Cerebellar nuclear complex (tissue), 1 donor: ENCODE results near the gene ALDH3B1.
"Not testable (repeated sequence)": the region's sequence is repeated elsewhere in the genome, so short reads cannot be mapped to it uniquely, and the experiment has no call there.

ENCODE experiments used
- DNase-seq, 2 experiments: peaks; one replicate each; lab custom pipeline; 2025; lab: John Stamatoyannopoulos, UW

The ALDH3B1 gene

GRCh38 chr11:68010090-68011041 is at the start of gene ALDH3B1:
ALDH3B1 (plus strand) TSS chr11:68010327; CDS start chr11:68015298, 4,971 bp downstream.
- no peak for DNase-seq

GRCh38 chr11:67963217-67963616 is 46.9 kb upstream of the ALDH3B1 start:
- DNase-seq: not testable (repeated sequence)

- not testable (repeated sequence) for DNase-seq
Observed at GRCh38 chr11:67963879-67964278, 46.2 kb upstream of the ALDH3B1 start.

- not testable (repeated sequence) for DNase-seq
Observed at GRCh38 chr11:67964746-67965145, 45.4 kb upstream of the ALDH3B1 start.

GRCh38 chr11:67965830-67966348 is 44.2 kb upstream of the ALDH3B1 start:
- not testable (repeated sequence) for DNase-seq

- not testable (repeated sequence) for DNase-seq
Observed at GRCh38 chr11:67974746-67975145, 35.4 kb upstream of the ALDH3B1 start.

- DNase-seq: not testable (repeated sequence)
Observed at GRCh38 chr11:67978766-67979418, 31.2 kb upstream of the ALDH3B1 start.

- DNase-seq: not testable (repeated sequence)
Observed at GRCh38 chr11:67981226-67981625, 28.9 kb upstream of the ALDH3B1 start.

- not testable (repeated sequence) for DNase-seq
Observed at GRCh38 chr11:67982255-67982857, 27.8 kb upstream of the ALDH3B1 start.

- DNase-seq: no peak
Observed at GRCh38 chr11:67983951-67984350, 26.2 kb upstream of the ALDH3B1 start.

- not testable (repeated sequence) for DNase-seq
Observed at GRCh38 chr11:67985302-67985701, 24.8 kb upstream of the ALDH3B1 start.

GRCh38 chr11:67990546-67991346 is 19.4 kb upstream of the ALDH3B1 start:
- DNase-seq: not testable (repeated sequence)

GRCh38 chr11:67991347-67992121 is 18.6 kb upstream of the ALDH3B1 start:
- DNase-seq: not testable (repeated sequence)

- DNase-seq: not testable (repeated sequence)
Observed at GRCh38 chr11:67993821-67994220, 16.3 kb upstream of the ALDH3B1 start.

- DNase-seq: not testable (repeated sequence)
Observed at GRCh38 chr11:67994387-67994786, 15.7 kb upstream of the ALDH3B1 start.

GRCh38 chr11:67995129-67995528 is 15.0 kb upstream of the ALDH3B1 start:
- not testable (repeated sequence) for DNase-seq

GRCh38 chr11:67995579-67995978 is 14.5 kb upstream of the ALDH3B1 start:
- not testable (repeated sequence) for DNase-seq

- DNase-seq: no peak
Observed at GRCh38 chr11:67996051-67996450, 14.1 kb upstream of the ALDH3B1 start.

- DNase-seq: no peak
Observed at GRCh38 chr11:67996622-67997474, 13.3 kb upstream of the ALDH3B1 start.
